HG03097 (cell line): ENCODE results near the gene ALDH2.
"Not testable (repeated sequence)": the region's sequence is repeated elsewhere in the genome, so short reads cannot be mapped to it uniquely, and the experiment has no call there.

Experiments
- ATAC-seq: cut with Tn5 transposase; IDR thresholded peaks from one replicate; pipeline ENCODE4 v1.9.1; 2021; ENCODE audit not compliant: unreplicated experiment, low FRiP score

ALDH2 gene

DNA sequence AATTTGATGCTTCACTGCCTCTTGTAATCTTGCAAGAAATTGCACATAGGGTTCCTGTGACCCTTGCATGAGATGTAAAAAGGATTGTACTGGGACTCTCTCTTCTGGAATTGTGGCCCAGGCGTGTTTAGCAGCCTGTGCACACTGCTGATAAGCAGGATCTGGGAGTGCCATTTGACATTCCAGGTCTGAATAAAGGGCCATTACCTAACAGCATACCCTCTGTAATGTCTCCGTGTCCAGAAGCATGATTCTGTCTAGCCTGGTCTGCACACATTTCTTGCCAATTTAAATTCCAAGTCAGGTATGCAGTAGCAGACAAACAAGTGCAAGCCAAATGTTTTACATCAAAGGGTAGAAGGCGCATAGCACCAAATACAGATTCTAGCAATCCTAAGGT lies 57.2 kb downstream of the ALDH2 start:
- no peak for ATAC-seq

DNA sequence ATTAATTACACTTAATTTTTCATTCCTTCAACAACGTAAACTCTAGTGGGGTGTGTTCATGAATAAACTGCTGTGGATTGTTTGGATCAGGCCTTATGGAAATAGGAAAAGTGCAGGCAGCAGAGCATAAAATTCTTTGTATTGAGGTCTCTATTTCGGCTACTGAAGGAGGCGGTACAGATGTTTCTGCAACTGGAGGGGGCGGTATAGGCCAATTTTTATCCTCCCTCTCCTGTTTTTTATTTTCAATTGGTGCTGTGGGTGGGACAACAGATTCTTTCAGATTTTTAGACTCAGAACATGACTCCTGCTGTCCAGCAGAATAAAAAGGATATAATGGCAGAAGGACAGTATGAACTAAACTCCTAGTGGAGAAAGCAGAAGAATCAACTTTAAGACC lies 57.6 kb downstream of the ALDH2 start:
- ATAC-seq: not testable (repeated sequence)

GRCh38 chr12:111825509-111825908 lies 58.8 kb downstream of the ALDH2 start:
- no peak for ATAC-seq

GRCh38 chr12:111826316-111826715 lies 59.6 kb downstream of the ALDH2 start:
- ATAC-seq: no peak

DNA sequence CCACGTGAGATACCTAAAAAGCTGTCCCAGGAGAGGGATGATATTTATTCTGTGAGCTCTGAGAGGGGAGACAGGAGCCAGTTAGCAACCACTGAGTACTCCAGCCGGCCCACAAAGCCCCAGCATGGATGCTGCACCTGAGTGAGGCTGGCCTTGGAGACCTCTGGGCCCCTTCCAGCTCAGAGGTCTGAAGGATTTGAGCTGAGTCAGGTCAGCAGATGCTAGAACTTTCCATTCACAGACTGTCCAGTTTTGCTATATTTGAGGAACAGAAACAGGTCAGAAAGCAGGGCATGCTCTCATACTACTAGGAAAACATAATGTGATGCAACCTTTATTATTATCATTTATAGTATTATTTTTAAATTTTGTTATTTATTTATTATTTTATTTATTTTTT lies 60.3 kb downstream of the ALDH2 start:
- no peak for ATAC-seq

GRCh38 chr12:111827907-111828306 lies 61.2 kb downstream of the ALDH2 start:
- ATAC-seq: no peak

DNA sequence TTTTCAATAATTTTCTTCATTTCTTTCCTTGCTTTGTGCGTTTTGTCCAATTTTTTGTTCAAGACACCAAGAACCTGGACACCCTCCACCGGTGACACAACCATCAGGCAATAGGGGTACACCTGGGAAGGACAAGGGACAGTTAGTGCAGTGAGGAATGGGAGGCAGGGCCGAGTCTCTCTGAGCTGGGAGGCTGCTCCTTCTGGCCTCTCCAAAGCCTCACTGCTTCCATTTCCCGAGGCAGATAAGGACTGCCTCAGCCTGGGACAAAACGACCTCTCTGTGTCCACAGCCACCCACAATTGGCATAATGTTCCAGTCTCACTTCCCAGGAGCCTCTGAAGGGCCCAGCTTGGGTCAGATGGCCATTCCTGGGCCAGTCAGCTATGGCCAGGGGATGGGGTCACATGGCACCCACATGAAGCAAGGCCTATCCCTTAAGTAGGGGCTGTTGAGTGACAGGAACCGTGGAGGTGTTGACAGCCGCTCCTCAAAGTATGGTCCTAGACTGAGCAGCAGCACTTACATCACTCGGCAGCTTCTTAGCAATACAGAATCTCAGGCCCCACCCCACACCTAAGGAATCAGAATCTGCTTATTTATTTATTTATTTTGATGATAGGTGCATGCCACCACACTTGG lies 61.7 kb downstream of the ALDH2 start:
- no peak for ATAC-seq

- ATAC-seq: not testable (repeated sequence)
Measured at GRCh38 chr12:111829635-111830034, 62.9 kb downstream of the ALDH2 start.

GRCh38 chr12:111834740-111835386 lies 68.1 kb downstream of the ALDH2 start:
- ATAC-seq: not testable (repeated sequence)

GRCh38 chr12:111835531-111836181 lies 68.9 kb downstream of the ALDH2 start:
- not testable (repeated sequence) for ATAC-seq

DNA sequence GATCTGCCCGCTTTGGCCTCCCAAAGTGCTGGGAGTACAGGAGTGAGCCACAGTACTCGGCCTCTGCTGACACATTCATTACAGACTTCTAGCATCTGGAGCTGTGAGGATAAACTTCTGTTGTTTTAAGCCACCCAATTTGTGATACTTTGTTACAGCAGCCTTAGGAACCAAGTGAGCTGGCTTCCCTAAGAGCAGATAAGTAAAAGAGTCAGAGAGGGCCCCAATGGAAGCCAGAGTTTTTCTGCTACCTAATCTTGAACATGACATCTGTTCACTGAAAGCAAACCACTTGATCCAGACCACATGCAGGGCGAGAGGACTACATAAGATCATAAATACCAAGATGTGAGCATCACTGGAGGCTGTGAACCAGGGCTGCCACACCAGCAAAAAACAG lies 71.6 kb downstream of the ALDH2 start:
- no peak for ATAC-seq

- ATAC-seq: no peak
Measured at GRCh38 chr12:111840807-111841206, 74.1 kb downstream of the ALDH2 start.

DNA sequence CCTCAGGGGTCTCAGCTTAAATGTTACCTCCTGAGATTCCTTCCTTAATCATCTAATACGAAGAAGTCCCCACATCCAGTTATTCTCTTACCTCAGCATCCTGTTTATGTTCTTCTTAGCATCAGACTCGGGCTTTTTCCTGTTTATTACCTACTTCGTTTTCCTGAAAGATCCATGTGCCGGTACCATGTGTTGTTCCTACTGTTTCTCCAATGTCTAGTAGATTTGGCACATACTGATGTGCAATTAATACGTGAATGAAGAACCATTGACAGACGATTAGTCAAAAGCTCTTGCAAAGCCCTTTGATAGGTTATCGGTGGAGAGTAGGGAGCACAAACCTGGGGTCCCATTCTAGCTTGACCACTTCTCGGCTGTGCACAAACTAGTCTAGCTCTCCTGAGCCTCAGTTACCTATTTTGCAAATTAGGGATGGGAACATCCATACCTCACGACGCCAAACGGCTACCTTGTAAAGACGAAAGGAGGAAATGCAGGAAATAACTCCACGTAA lies 74.6 kb downstream of the ALDH2 start:
- peak; percentile 2 for ATAC-seq

GRCh38 chr12:111841750-111842555 lies 75.2 kb downstream of the ALDH2 start, which contains the start of gene MAPKAPK5:
TSS of gene MAPKAPK5 (plus strand) at chr12:111842228. CDS start at chr12:111842734, 506 bp downstream.
- ATAC-seq: peak; percentile 69

DNA sequence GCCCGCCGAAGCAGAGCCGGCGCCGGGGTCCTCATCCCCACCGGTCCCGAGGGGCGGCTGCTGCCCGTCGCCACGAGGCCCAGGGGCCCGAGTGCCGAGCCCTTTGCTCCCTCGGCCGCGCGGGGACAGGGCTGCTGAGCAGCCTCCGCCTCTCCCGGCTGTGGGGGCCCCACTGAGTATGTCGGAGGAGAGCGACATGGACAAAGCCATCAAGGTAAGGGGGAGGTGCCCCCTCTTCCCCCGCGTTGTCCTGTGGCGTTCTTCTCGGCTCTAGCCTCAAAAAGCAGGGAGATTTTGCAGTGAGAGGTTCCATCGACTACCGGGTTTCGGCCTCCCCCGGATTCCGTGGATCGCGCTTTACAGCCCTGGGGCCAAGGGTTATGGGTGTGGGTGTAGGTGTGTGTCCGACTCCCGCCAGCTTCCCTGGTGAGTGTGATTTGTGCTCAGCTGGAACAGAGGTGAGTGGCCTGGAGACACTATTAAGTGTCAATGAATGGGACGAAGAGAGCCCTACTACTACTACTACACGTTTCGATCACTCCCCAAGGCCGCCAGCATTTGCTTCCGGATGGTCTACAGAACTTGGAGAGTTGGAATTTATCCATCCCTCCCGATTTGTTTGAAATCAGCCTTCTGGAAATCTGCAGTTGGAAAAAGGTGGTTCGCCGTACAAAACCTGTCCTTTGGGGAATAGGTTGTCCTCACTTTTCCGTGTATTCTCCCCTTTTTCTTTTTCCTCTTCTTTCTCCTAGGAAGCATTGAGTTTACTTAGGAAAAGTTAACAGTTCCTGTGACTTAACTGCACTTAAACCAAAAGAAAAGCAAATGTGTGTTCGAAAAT lies 76.0 kb downstream of the ALDH2 start:
- peak; percentile 13 for ATAC-seq

- ATAC-seq: no peak
Measured at GRCh38 chr12:111846016-111846415, 79.3 kb downstream of the ALDH2 start.

- ATAC-seq: no peak
Measured at GRCh38 chr12:111850526-111850925, 83.8 kb downstream of the ALDH2 start.

- no peak for ATAC-seq
Measured at GRCh38 chr12:111858186-111858585, 91.5 kb downstream of the ALDH2 start.

DNA sequence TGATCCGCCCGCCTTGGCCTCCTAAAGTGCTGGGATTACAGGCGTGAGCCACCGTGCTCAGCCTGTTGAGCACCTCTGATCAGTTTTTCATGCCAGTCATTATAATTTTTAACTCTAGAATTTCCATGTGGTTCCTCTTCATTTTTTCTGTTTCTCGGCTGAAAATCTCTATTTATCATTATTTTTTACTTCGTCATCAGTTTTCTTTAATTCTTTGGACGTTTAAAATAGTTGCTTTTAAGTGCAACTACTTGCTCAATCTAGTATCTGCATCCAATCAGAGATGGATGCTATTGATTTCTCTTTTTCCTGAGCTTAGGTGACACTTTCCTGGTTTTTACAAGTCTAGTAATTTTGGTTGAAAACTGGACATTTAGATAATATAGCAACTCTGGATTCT lies 92.0 kb downstream of the ALDH2 start:
- no peak for ATAC-seq

DNA sequence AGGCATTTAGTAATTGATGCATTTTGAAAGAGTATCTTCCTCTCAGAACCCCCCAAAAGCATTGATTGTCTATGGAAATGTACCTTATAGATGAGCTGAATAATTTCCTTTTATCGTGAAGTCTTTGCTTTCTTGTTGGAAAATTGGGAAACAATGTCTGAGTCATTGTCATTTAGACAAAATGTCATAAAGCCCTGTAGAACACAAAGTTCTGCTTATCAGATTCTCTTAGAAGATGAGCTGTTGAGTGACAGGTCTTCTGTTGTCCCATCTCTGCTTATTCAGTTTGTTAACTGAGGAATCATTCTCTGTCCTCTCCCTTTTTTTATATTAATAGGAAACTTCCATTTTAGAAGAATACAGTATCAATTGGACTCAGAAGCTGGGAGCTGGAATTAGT lies 98.2 kb downstream of the ALDH2 start:
- no peak for ATAC-seq
